OCI-LY1 (cell line): Measurements from ENCODE around the gene PDE4C.

Source experiments
- H2AFZ ChIP-seq: fragments of 200-600 bp; sonication (generic), shearing (Covaris generic); 2 replicates; pipeline ENCODE4 v1.6.0; 2014; ENCODE audit warnings: antibody characterized with exemption, mild to moderate bottlenecking, low read length
- H3F3A ChIP-seq: fragments of 200-600 bp; sonication (generic), shearing (Covaris generic); 2 replicates; pipeline ENCODE4 v1.6.0; 2014; ENCODE audit warnings: mild to moderate bottlenecking, antibody characterized with exemption, low read length, moderate library complexity; ENCODE audit not compliant: insufficient read depth
- H3K27ac ChIP-seq: fragments of 200-600 bp; sonication (generic); 2 replicates; pipeline ENCODE4 v1.5.1; 2014; ENCODE audit warnings: low read length, mixed run types, mild to moderate bottlenecking, low read depth; ENCODE audit not compliant: poor library complexity, severe bottlenecking
- H3K27me3 ChIP-seq: fragments of 200-600 bp; sonication (generic); 2 replicates; pipeline ENCODE4 v1.6.0; 2014; ENCODE audit warnings: antibody characterized with exemption, mild to moderate bottlenecking, low read length, moderate library complexity; ENCODE audit not compliant: insufficient read depth
- H3K36me3 ChIP-seq: fragments of 200-600 bp; sonication (generic); 2 replicates; pipeline ENCODE4 v1.6.1; 2014; ENCODE audit warnings: mild to moderate bottlenecking, antibody characterized with exemption, low read length, moderate library complexity, mixed read lengths; ENCODE audit not compliant: insufficient read depth
- H3K4me1 ChIP-seq: fragments of 200-600 bp; sonication (generic); 2 replicates; pipeline ENCODE4 v1.5.1; 2014; ENCODE audit warnings: mild to moderate bottlenecking, low read length, moderate library complexity; ENCODE audit not compliant: insufficient read depth, severe bottlenecking
- H3K4me2 ChIP-seq: fragments of 200-600 bp; sonication (generic), shearing (Covaris generic); 2 replicates; pipeline ENCODE4 v1.6.1; 2014; ENCODE audit warnings: low read length
- H3K4me3 ChIP-seq: fragments of 200-600 bp; sonication (generic); 2 replicates; pipeline ENCODE4 v1.5.1; 2014; ENCODE audit warnings: low read length, low read depth, mild to moderate bottlenecking, mixed read lengths; ENCODE audit not compliant: poor library complexity, severe bottlenecking
- H3K79me2 ChIP-seq: fragments of 200-600 bp; shearing (Covaris generic); 2 replicates; pipeline ENCODE4 v1.6.1; 2016; ENCODE audit warnings: mixed run types, low read length, mixed read lengths; ENCODE audit not compliant: insufficient read depth
- H3K9ac ChIP-seq: fragments of 200-600 bp; sonication (generic), shearing (Covaris generic); 2 replicates; pipeline ENCODE4 v1.6.1; 2014; ENCODE audit warnings: mild to moderate bottlenecking, low read length, mixed read lengths
- H3K9me2 ChIP-seq: fragments of 200-600 bp; sonication (generic), shearing (Covaris generic); 2 replicates; pipeline ENCODE4 v1.6.1; 2014; ENCODE audit warnings: low read depth, mild to moderate bottlenecking, low read length, mixed read lengths
- H3K9me3 ChIP-seq: fragments of 200-600 bp; shearing (Covaris generic); 2 replicates; pipeline ENCODE4 v1.6.1; 2014; ENCODE audit warnings: low read length, mixed read lengths
- H4K20me1 ChIP-seq: fragments of 200-600 bp; sonication (generic), shearing (Covaris generic); 2 replicates; pipeline ENCODE4 v1.6.0; 2016; ENCODE audit warnings: mild to moderate bottlenecking, low read length; ENCODE audit not compliant: insufficient read depth
- EZH2 ChIP-seq: fragments of 200-600 bp; sonication (generic), shearing (Covaris generic); IDR thresholded peaks from 2 replicates; pipeline ENCODE4 v1.8.0; 2017; ENCODE audit warnings: borderline replicate concordance, mixed run types, mild to moderate bottlenecking, antibody characterized with exemption, low read length, moderate library complexity, mixed read lengths
- TF ChIP-seq, protein P1 (sequence below): fragments of 200-600 bp; sonication (generic), shearing (Covaris generic); IDR thresholded peaks from 2 replicates; pipeline ENCODE4 v1.5.1; 2017; ENCODE audit warnings: mild to moderate bottlenecking, antibody characterized with exemption, low read length, moderate library complexity, mixed read lengths

Gene PDE4C

DNA sequence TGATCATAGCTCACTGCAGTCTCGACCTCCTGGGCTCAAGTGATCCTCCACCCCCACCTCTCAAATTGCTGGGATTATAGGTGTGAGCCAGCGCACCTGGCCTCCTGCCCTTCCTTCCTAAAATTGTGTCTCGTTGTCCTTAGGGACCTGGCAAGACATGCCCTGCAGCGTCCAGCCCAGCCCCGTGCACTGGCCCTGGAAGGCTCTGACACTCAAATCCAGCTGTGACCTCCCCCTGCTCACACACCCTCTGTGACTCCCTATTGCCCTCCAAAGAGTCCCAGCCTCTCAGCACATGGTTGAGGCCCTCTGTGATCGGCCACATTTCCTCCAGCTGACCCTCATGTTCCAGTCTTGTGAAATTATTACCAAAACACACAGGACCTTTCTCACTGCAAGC is 28.3 kb downstream of the PDE4C start:
- Histone ChIP-seq H3K9me3 (no peaks in the 10 kb centered on the region), H3K36me3 (peaks cover 62% of the 10 kb centered on the region), H3K9ac (no peak overlapping the region), H3K4me1 (peaks cover 33% of the 10 kb centered on the region), H3K4me2 (no peak overlapping the region), H4K20me1 (no peaks in the 10 kb centered on the region), H3K79me2 (no peaks in the 10 kb centered on the region), H2AFZ (no peak overlapping the region), H3K27me3 (no peaks in the 10 kb centered on the region), H3K27ac (no peak overlapping the region), H3K4me3 (no peak overlapping the region), H3F3A (no peaks in the 10 kb centered on the region; the same call in 1 of the 2 replicates), H3K9me2 (no peaks in the 10 kb centered on the region)
- TF ChIP-seq, protein P1, sequence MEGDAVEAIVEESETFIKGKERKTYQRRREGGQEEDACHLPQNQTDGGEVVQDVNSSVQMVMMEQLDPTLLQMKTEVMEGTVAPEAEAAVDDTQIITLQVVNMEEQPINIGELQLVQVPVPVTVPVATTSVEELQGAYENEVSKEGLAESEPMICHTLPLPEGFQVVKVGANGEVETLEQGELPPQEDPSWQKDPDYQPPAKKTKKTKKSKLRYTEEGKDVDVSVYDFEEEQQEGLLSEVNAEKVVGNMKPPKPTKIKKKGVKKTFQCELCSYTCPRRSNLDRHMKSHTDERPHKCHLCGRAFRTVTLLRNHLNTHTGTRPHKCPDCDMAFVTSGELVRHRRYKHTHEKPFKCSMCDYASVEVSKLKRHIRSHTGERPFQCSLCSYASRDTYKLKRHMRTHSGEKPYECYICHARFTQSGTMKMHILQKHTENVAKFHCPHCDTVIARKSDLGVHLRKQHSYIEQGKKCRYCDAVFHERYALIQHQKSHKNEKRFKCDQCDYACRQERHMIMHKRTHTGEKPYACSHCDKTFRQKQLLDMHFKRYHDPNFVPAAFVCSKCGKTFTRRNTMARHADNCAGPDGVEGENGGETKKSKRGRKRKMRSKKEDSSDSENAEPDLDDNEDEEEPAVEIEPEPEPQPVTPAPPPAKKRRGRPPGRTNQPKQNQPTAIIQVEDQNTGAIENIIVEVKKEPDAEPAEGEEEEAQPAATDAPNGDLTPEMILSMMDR = no peak
- no peak for TF ChIP-seq EZH2

DNA sequence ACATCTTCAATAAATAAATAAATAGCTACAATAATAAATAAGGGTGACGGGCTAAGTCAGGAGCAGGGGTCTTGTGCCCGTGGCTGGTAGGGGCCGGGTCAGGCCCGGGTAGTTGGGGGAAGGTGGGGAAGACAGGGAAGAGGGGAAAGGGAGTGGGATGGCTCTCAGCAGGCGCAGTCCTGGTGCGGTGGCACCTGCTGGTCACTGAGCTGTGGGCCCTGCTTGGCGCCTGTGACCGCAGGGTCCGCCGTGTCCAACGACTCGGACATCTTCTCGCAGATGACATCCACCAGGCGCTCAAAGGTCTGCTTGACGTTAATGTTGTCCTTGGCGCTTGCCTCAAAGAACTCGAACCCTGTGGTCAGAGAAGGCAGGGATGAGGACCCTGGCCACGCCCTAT is 28.9 kb downstream of the PDE4C start:
- Histone ChIP-seq H3K4me2 (no peak overlapping the region), H3K9me2 (no peaks in the 10 kb centered on the region), H3K4me3 (no peak overlapping the region), H4K20me1 (no peaks in the 10 kb centered on the region), H3K36me3 (peaks cover 59% of the 10 kb centered on the region), H3K27me3 (no peaks in the 10 kb centered on the region), H3K4me1 (peaks cover 28% of the 10 kb centered on the region), H3K9ac (no peak overlapping the region), H2AFZ (no peak overlapping the region), H3F3A (no peaks in the 10 kb centered on the region; the same call in 1 of the 2 replicates), H3K9me3 (no peaks in the 10 kb centered on the region), H3K27ac (no peak overlapping the region), H3K79me2 (no peaks in the 10 kb centered on the region)
- TF ChIP-seq EZH2 = no peak
- TF ChIP-seq, protein P1 = no peak

DNA sequence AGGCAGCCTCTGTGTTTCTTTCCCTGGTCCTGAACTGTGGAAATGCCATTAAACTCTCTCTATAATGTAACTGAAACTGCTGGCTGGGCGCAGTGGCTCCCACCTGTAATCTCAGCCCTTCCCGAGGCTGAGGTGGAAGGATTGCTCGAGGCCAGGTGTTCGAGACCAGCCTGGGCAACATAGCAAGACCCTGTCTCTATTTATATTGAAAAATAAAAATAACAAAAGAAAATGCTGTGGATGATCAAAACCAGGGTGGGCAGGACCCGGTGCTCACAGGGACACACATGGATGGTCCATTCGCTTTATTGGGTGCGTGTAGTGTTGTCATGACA is 29.8 kb downstream of the PDE4C start:
- Histone ChIP-seq H2AFZ (no peak overlapping the region), H3K4me3 (no peak overlapping the region), H3K4me2 (no peak overlapping the region), H3K9ac (no peak overlapping the region), H3K4me1 (peaks cover 34% of the 10 kb centered on the region), H3K9me2 (no peaks in the 10 kb centered on the region), H3K27me3 (no peaks in the 10 kb centered on the region), H3K79me2 (no peaks in the 10 kb centered on the region), H3F3A (peaks cover 7% of the 10 kb centered on the region; the same call in 1 of the 2 replicates), H4K20me1 (no peaks in the 10 kb centered on the region), H3K36me3 (peaks cover 51% of the 10 kb centered on the region), H3K9me3 (no peaks in the 10 kb centered on the region), H3K27ac (peak overlapping the region; percentile 80)
- TF ChIP-seq EZH2 = no peak
- TF ChIP-seq, protein P1 = no peak
